Measurements from ENCODE around the gene MDM1.

The MDM1 gene

DNA sequence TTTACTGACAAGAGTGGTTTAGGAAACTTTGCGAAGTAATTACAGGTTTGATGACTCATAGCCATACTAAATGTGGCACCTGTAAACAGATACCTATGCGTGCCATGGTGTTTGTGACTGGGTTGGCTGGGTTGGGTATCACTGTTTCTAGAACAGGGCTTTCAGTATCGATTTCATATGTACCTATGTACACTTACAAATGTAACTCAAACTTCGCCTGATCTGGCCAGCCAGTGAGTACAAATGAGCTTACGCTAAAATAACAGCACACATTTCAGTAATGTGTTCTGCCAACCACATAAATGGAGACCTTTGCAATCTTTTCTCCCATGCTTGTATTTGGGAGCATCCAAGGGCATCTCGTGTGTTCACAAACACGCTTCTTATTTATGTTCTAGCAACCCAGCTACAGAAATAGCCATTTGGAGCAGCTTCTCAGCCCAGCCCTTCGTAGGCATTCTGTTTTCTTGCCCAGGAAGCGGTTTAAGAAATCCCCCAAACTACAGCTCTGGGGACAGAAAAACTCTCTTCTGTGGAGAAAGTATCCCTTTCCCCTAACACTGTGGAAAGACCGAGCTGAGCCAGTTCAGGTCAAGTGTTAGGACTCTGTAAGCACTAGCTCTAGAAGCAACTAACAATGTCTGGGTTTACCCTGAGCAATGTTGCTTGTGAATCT lies 42.3 kb upstream of the MDM1 start:
- TF ChIP-seq, protein P1, sequence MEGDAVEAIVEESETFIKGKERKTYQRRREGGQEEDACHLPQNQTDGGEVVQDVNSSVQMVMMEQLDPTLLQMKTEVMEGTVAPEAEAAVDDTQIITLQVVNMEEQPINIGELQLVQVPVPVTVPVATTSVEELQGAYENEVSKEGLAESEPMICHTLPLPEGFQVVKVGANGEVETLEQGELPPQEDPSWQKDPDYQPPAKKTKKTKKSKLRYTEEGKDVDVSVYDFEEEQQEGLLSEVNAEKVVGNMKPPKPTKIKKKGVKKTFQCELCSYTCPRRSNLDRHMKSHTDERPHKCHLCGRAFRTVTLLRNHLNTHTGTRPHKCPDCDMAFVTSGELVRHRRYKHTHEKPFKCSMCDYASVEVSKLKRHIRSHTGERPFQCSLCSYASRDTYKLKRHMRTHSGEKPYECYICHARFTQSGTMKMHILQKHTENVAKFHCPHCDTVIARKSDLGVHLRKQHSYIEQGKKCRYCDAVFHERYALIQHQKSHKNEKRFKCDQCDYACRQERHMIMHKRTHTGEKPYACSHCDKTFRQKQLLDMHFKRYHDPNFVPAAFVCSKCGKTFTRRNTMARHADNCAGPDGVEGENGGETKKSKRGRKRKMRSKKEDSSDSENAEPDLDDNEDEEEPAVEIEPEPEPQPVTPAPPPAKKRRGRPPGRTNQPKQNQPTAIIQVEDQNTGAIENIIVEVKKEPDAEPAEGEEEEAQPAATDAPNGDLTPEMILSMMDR (IDR thresholded peaks at IDR 0.05): no peak

DNA sequence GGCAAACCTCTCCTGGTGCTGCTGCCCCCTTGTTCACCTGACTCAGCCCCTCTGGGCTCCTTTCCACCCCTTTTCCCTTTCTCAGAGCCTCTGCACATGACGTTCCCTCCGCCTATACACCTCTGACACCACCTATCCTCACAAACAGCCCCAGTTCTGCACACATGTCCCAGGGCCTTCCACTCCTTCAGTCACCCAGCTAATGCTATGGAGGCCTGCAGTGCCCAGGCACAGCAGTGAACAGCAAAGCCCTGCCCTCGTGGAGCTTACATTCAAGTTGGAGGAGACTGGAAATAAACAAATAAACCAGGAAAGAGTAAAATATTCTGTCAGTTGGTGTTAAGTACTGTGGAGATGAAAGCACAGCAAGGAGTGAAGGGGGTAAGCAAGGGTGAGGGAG lies 38.5 kb upstream of the MDM1 start:
- TF ChIP-seq, protein P1 (IDR thresholded peaks at IDR 0.05): no peak

DNA sequence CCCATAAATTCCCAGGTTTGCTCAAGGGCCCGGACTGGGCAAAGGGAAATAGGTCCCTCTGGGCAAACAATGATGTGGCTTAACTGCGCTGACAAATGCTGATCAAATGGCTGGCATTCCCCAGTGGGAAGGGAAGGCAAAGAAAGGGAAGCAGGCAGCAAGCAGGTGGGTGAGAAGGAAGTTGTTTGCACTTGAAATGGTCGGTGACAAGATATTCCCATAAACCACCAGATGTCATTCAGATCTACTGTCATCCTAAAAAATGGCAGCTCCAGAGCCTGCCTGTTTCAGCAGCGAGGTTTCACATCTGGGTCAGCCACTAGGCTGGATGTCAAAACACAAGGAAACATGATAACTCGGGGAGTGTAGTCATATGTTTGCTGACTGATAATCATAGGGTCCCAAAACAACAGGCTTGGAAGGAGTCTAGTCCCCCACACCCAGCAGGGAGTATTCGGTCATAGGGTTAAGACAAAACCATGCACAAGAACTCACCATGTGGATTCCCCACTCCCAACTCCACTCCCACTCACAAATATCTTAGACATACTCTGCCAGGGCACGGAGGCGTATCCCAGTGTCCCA lies 37.9 kb upstream of the MDM1 start:
- TF ChIP-seq, protein P1 (IDR thresholded peaks at IDR 0.05): no peak

DNA sequence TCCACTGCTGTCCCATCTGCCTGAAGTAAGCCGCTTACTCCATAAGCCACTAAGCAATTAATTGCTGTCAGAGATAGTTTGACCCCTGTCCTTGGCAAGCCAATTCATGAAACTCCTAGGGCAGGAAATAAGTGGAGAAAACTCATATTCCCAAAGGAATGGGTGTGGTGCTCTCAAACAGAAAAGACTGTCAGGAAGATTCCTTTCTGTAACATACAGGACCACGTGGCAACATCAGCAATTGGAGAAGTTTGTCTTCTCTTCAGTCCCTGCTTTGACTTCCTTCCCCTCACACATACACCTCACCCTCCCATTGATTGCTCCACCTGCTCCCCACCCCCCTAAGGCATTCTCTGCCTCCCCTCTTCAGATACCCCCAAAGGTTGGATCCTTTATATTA lies 36.2 kb upstream of the MDM1 start:
- TF ChIP-seq, protein P1 (IDR thresholded peaks at IDR 0.05): no peak

DNA sequence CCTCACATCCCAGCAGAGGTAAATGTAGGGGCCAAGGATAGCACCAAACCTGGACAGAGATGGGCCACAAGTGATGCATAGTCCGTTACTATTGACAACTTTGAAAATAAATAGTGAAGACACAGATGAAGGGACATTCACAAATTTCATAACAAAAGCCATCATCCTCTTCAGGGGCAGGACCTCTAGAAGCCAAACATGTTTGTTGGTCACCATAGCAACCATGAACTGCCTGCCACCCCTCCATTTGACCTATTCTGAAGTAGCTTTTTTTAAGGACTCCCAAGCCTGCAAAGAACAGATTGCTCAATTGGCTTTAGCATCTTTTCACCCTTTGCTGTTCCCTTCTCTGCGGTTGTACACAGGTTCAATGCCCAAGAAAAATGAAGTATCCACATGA lies 35.7 kb upstream of the MDM1 start:
- TF ChIP-seq, protein P1 (IDR thresholded peaks at IDR 0.05): no peak

DNA sequence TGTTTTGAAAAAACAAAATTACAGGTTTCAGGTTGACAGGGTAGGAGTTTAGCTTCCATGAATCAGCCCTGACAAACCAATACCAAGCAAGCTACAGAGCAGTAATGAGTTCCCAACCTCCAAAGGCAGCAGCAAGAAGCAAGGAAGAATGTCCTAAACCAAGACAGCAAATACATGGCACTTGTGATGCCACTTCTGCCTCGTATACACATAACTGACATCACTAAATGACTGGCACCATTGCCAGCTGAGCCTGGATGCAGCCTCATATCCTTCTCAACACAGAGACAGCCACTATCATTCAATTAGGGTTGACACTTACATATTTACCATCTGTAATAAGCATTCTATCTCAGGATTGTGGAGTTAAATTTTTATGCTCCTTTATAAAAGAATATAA lies 35.0 kb upstream of the MDM1 start:
- TF ChIP-seq, protein P1 (IDR thresholded peaks at IDR 0.05): no peak

DNA sequence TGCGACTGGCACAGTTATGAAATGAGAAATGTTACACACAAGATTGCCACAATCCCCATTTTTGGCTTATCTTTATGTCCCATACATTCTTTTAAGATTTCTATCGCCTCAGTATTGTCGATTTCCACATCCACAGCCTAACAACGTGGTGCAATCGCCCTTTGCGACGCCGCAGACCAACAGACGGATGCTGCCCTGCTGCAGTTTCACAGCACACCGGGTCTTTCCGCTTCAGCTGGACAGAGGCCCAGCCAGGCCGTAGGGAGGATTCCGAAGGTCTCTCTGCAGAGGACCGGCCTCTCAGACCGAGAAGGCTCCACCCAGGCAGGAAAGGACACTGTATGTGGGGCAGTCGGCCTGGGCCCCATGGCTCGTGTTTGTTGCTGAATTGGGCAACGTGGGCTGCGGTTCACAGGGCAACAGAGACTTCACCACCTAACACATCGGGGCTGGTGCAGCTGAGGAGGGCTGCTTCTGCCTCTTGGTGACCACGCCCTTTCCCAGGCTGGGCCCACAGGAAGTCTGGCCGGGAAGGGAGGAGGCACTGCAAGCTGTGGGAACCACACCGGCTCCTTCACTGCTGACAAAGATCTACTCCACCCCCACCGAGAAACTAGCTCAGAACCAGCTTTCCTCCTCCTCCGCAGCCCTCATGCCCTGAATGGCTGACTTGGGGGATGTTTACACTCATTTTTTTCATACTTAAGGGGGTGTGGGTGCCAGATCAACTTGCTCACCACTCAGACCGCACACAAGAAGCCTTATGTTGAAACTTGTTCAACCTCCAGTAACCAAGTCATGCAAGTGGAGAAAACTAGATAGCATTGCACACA lies 32.9 kb upstream of the MDM1 start:
- TF ChIP-seq, protein P1 (IDR thresholded peaks at IDR 0.05): no peak
